B cell (primary cell): ENCODE data around the gene RILP.
"Not testable (repeated sequence)": the region's sequence is repeated elsewhere in the genome, so short reads cannot be mapped to it uniquely, and the experiment has no call there.

Source experiments
- EZH2 ChIP-seq: IDR thresholded peaks from 2 replicates; pipeline ENCODE4 v1.6.1; 2012; ENCODE audit warnings: borderline replicate concordance, low read depth, mild to moderate bottlenecking, moderate library complexity, low read length; ENCODE audit not compliant: insufficient read depth, poor library complexity, severe bottlenecking
- TF ChIP-seq, protein P1 (sequence below): fragments of 200-600 bp; IDR thresholded peaks from one replicate; pipeline ENCODE4 v1.8.0; 2022; ENCODE audit warnings: antibody characterized with exemption, mild to moderate bottlenecking

DNA sequence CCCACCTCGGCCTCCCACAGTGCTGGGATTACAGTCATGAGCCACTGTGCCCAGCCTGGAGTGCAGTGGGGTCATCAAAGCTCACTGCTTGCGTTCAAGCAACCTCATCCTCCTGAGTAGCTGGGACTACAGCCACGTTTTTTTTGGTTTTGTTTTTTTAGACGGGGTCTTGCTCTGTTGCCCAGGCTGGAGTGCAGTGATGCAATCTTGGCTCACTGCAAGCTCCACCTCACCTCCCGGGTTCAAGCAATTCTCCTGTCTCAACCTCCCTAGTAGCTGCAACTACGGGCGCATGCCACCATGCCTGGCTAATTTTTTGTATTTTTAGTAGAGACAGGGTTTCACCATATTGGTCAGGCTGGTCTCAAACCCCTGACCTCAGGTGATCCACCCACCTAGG is 3.1 kb upstream of the RILP start:
- TF ChIP-seq, protein P1, sequence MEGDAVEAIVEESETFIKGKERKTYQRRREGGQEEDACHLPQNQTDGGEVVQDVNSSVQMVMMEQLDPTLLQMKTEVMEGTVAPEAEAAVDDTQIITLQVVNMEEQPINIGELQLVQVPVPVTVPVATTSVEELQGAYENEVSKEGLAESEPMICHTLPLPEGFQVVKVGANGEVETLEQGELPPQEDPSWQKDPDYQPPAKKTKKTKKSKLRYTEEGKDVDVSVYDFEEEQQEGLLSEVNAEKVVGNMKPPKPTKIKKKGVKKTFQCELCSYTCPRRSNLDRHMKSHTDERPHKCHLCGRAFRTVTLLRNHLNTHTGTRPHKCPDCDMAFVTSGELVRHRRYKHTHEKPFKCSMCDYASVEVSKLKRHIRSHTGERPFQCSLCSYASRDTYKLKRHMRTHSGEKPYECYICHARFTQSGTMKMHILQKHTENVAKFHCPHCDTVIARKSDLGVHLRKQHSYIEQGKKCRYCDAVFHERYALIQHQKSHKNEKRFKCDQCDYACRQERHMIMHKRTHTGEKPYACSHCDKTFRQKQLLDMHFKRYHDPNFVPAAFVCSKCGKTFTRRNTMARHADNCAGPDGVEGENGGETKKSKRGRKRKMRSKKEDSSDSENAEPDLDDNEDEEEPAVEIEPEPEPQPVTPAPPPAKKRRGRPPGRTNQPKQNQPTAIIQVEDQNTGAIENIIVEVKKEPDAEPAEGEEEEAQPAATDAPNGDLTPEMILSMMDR, result not testable (repeated sequence)
- TF ChIP-seq EZH2, result not testable (repeated sequence)
